Kidney (tissue), 14 donors: ENCODE measurements around the gene LCE6A. TPM values are rescaled to one million over a fixed set of nuclear protein-coding genes. Genes with fewer than 3 reads are reported as not detected.
A peak's percentile ranks its signal among the peaks of the same experiment; 100 is the strongest.

Experiments
- DNase-seq, 5 donors: peaks; one replicate each; pipeline ENCODE4 v3.0.0-alpha.2; 2013 to 2020
- FAIRE-seq: peaks from 2 replicates; lab custom pipeline; 2012; peaks lifted over from hg19 to GRCh38; lab: Jason Lieb, UNC
- H3K27ac ChIP-seq, 2 donors: one replicate each; pipeline ENCODE4 v1.7.0; 2013; ENCODE audit warnings: low read depth in 2 of 2, low read length in 2 of 2, inconsistent platforms in 1 of 2
- H3K27me3 ChIP-seq: one replicate; pipeline ENCODE4 v1.7.1; 2013; ENCODE audit warnings: low read length, inconsistent platforms; ENCODE audit not compliant: control insufficient read depth, insufficient read depth
- H3K36me3 ChIP-seq, 3 donors: one replicate each; pipeline versions ENCODE4 v1.7.0 to v1.7.1; 2013; ENCODE audit warnings: low read length in 3 of 3, control low read depth in 1 of 3, inconsistent platforms in 1 of 3; ENCODE audit not compliant: insufficient read depth in 3 of 3, control insufficient read depth in 2 of 3
- H3K4me1 ChIP-seq, 3 donors: one replicate each; pipeline versions ENCODE4 v1.7.0 to v1.7.1; 2013; ENCODE audit warnings: low read length in 3 of 3, inconsistent platforms in 1 of 3, low read depth in 1 of 3; ENCODE audit not compliant: control insufficient read depth in 2 of 3, insufficient read depth in 2 of 3
- H3K4me3 ChIP-seq, 3 donors: one replicate each; pipeline versions ENCODE4 v1.7.0 to v1.8.1; 2013; ENCODE audit warnings: low read length in 3 of 3, control low read depth in 1 of 3, inconsistent platforms in 1 of 3
- H3K9ac ChIP-seq, 3 donors: one replicate each; pipeline versions ENCODE4 v1.7.0 to v1.7.1; 2013; ENCODE audit warnings: low read length in 3 of 3, control low read depth in 1 of 3, inconsistent platforms in 1 of 3
- H3K9me3 ChIP-seq, 3 donors: one replicate each; pipeline versions ENCODE4 v1.7.0 to v1.7.1; 2013; ENCODE audit warnings: low read length in 3 of 3, control low read depth in 1 of 3, inconsistent platforms in 1 of 3; ENCODE audit not compliant: control insufficient read depth in 2 of 3, insufficient read depth in 1 of 3
- intact Hi-C: fragments of 100-400 bp; cut with DNase I; formaldehyde crosslinking; loops from one replicate; pipeline ENCODE4 v1.11.1; 2022
- polyA plus RNA-seq: library from polyadenylated mRNA; stranded (reverse); fragments of 350-450 nt; fragmentation: Illumina TruSeq; extraction: RNeasy Lipid Tissue Mini Kit (QIAGEN cat#74804); gene quantifications from one replicate; pipeline ENCODE4 v1.2.3, GENCODE V29; 2014; ENCODE audit warnings: low read depth, low replicate concordance; ENCODE audit not compliant: insufficient read depth
- total RNA-seq: library from RNA; stranded (reverse); fragmentation: NEBNext Ultra II Directional; extraction: Animal tissue kit (Norgen Biotek cat#: 25700); gene quantifications from one replicate; pipeline ENCODE4 v1.2.1, GENCODE V29; 2021
- TF ChIP-seq, protein P1 (sequence below): IDR thresholded peaks from 3 replicates; pipeline ENCODE4 v1.5.1; 2012; ENCODE audit warnings: mild to moderate bottlenecking, moderate library complexity, borderline replicate concordance; ENCODE audit not compliant: insufficient read depth; ENCODE audit errors: extremely low read depth
- donor health status: control.
- donor health status: control.
- donor health status: control.
- donor health status: control.
- donor health status: control.
- donor health status: DM: yes; HTN: yes; CAD: no.
- donor health status: Normal renal cell carcinoma (clear cell type).

The LCE6A gene
- total and polyA plus RNA-seq, 2 donors from 2014 or later, result not detected

- intact Hi-C loops, result no loop called here
- no peak for FAIRE-seq
Observed at GRCh38 chr1:152869808-152870419, 27.3 kb downstream of the LCE6A start.

GRCh38 chr1:152870831-152871730, 28.4 kb downstream of the LCE6A start:
- peak in 3 of 5 donors; percentile 23 to 45 (median 34) for DNase-seq
- H3K9me3 ChIP-seq, result no peaks in the 10 kb centered on the region
- H3K27me3 ChIP-seq, result no peaks in the 10 kb centered on the region
- no peak for FAIRE-seq
- no peak overlapping the region for H3K4me3 ChIP-seq
- no peaks in the 10 kb centered on the region for H3K4me1 ChIP-seq
- TF ChIP-seq, protein P1, sequence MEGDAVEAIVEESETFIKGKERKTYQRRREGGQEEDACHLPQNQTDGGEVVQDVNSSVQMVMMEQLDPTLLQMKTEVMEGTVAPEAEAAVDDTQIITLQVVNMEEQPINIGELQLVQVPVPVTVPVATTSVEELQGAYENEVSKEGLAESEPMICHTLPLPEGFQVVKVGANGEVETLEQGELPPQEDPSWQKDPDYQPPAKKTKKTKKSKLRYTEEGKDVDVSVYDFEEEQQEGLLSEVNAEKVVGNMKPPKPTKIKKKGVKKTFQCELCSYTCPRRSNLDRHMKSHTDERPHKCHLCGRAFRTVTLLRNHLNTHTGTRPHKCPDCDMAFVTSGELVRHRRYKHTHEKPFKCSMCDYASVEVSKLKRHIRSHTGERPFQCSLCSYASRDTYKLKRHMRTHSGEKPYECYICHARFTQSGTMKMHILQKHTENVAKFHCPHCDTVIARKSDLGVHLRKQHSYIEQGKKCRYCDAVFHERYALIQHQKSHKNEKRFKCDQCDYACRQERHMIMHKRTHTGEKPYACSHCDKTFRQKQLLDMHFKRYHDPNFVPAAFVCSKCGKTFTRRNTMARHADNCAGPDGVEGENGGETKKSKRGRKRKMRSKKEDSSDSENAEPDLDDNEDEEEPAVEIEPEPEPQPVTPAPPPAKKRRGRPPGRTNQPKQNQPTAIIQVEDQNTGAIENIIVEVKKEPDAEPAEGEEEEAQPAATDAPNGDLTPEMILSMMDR, result peak; percentile 28
- no peaks in the 10 kb centered on the region for H3K36me3 ChIP-seq
- no peak overlapping the region for H3K27ac ChIP-seq
- H3K9ac ChIP-seq, result no peak overlapping the region
- intact Hi-C loops, result no loop called here

More at GRCh38 chr1:152869808-152870419, 27.3 kb downstream of the LCE6A start:
- TF ChIP-seq, protein P1, result peak; percentile 29
- H3K4me3 ChIP-seq, result no peak overlapping the region
- H3K4me1 ChIP-seq, result no peaks in the 10 kb centered on the region
- H3K27ac ChIP-seq, result no peak overlapping the region
- no peaks in the 10 kb centered on the region for H3K27me3 ChIP-seq
- DNase-seq, result peak in 4 of 5 donors; percentile 46 to 78 (median 69)
- no peaks in the 10 kb centered on the region for H3K36me3 ChIP-seq
- H3K9me3 ChIP-seq, result no peaks in the 10 kb centered on the region
- no peak overlapping the region for H3K9ac ChIP-seq

DNA sequence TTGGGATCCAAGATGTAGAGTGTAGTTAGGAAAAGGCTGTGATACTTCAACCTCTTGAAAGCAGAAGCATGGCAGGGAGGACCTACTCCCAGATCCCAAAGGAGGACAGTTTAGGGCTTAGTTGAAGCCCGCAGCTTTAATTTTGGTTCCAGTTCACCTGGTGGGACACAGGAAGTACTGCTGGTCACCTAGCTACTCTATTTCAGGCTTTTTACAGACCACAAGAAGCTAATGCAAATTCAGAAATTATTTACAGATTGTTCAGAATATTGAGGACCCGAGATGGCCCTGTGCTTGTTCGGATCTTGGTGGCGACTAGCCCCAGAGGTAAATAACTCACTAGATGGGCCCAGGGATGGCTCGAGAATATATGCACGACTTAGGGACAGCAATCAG, 29.1 kb downstream of the LCE6A start:
- TF ChIP-seq, protein P1, result no peak
- no peak for FAIRE-seq
- intact Hi-C loops, result no loop called here

More for the DNA sequence above, 29.1 kb downstream of the LCE6A start:
- Histone ChIP-seq H3K4me3 (no peak overlapping the region), H3K4me1 (no peaks in the 10 kb centered on the region), H3K36me3 (no peaks in the 10 kb centered on the region), H3K27me3 (no peaks in the 10 kb centered on the region), H3K27ac (no peak overlapping the region), H3K9me3 (no peaks in the 10 kb centered on the region), H3K9ac (no peak overlapping the region)
- no peak for DNase-seq
